Measurements from ENCODE around the gene ARMH2.
"Not testable (repeated sequence)": the region's sequence is repeated elsewhere in the genome, so short reads cannot be mapped to it uniquely, and the experiment has no call there.

The ARMH2 gene

GRCh38 chr6:24764833-24765828, 33.6 kb downstream of the ARMH2 start:
- DNase-seq (ENCODE audit: low spot score): not testable (repeated sequence)

- no peak for DNase-seq (ENCODE audit: low spot score)
Measured at GRCh38 chr6:24763578-24763977, 35.1 kb downstream of the ARMH2 start.

GRCh38 chr6:24761851-24762250, 36.9 kb downstream of the ARMH2 start:
- DNase-seq (ENCODE audit: low spot score): no peak

GRCh38 chr6:24761193-24761835, 37.4 kb downstream of the ARMH2 start:
- peak; percentile 58 for DNase-seq (ENCODE audit: low spot score)

GRCh38 chr6:24760210-24760609, 38.5 kb downstream of the ARMH2 start:
- no peak for DNase-seq (ENCODE audit: low spot score)

GRCh38 chr6:24759718-24760117, 39.0 kb downstream of the ARMH2 start:
- DNase-seq (ENCODE audit: low spot score): no peak

GRCh38 chr6:24757611-24758010, 41.1 kb downstream of the ARMH2 start:
- DNase-seq (ENCODE audit: low spot score): no peak

- no peak for DNase-seq (ENCODE audit: low spot score)
Measured at GRCh38 chr6:24755279-24755678, 43.4 kb downstream of the ARMH2 start.

- not testable (repeated sequence) for DNase-seq (ENCODE audit: low spot score)
Measured at GRCh38 chr6:24754378-24754777, 44.3 kb downstream of the ARMH2 start.

- no peak for DNase-seq (ENCODE audit: low spot score)
Measured at GRCh38 chr6:24753545-24753944, 45.2 kb downstream of the ARMH2 start.

GRCh38 chr6:24752917-24753492, 45.7 kb downstream of the ARMH2 start:
- DNase-seq (ENCODE audit: low spot score): no peak

GRCh38 chr6:24752503-24752902, 46.2 kb downstream of the ARMH2 start:
- DNase-seq (ENCODE audit: low spot score): no peak

GRCh38 chr6:24750878-24751277, 47.8 kb downstream of the ARMH2 start:
- DNase-seq (ENCODE audit: low spot score): not testable (repeated sequence)

GRCh38 chr6:24749297-24749696, 49.4 kb downstream of the ARMH2 start:
- no peak for DNase-seq (ENCODE audit: low spot score)

Data from hematopoietic multipotent progenitor cell treated with erythropoietin and hydrocortisone succinate and interleukin-3 and kit ligand, for 15 days (in vitro differentiated cells).